WERI-Rb-1 (cell line): ENCODE results near the gene CACNA1H.

Source experiments
- DNase-seq: peaks from one replicate; pipeline ENCODE4 v3.0.0-alpha.2; 2020
- H3K27ac ChIP-seq: fragments of 250-450 bp; sonication (Bioruptor Pico); 2 replicates; pipeline ENCODE4 v1.5.1; 2020; ENCODE audit warnings: mild to moderate bottlenecking, moderate library complexity
- H3K27me3 ChIP-seq: fragments of 250-450 bp; sonication (Bioruptor Pico); 2 replicates; pipeline ENCODE4 v1.5.1; 2021; ENCODE audit warnings: mild to moderate bottlenecking, low read depth, moderate library complexity; ENCODE audit not compliant: insufficient read depth, severe bottlenecking
- H3K36me3 ChIP-seq: fragments of 250-450 bp; sonication (Bioruptor Pico); 2 replicates; pipeline ENCODE4 v1.5.1; 2020; ENCODE audit warnings: mild to moderate bottlenecking, moderate library complexity
- H3K4me3 ChIP-seq: 2 replicates; pipeline ENCODE4 v1.5.1; 2011; ENCODE audit warnings: low read depth, mild to moderate bottlenecking, control low read depth, low read length
- H3K9me3 ChIP-seq: fragments of 250-450 bp; sonication (Bioruptor Pico); 2 replicates; pipeline ENCODE4 v1.5.1; 2021; ENCODE audit warnings: mild to moderate bottlenecking, moderate library complexity; ENCODE audit not compliant: severe bottlenecking
- CTCF ChIP-seq: IDR thresholded peaks from 2 replicates; pipeline ENCODE4 v1.5.1; 2011; ENCODE audit warnings: low read depth, mild to moderate bottlenecking, control low read depth, inconsistent platforms, low read length

Gene CACNA1H

GRCh38 chr16:1163567-1164055 lies 10.7 kb downstream of the CACNA1H start:
- no peak for DNase-seq
- TF ChIP-seq CTCF: no peak
- Histone ChIP-seq H3K4me3 (no peak overlapping the region), H3K27ac (no peak overlapping the region), H3K27me3 (no peaks in the 10 kb centered on the region), H3K36me3 (peaks cover 35% of the 10 kb centered on the region), H3K9me3 (no peaks in the 10 kb centered on the region)

GRCh38 chr16:1164382-1164781 lies 11.5 kb downstream of the CACNA1H start:
- Histone ChIP-seq H3K36me3 (peaks cover 35% of the 10 kb centered on the region), H3K9me3 (no peaks in the 10 kb centered on the region), H3K27ac (no peak overlapping the region), H3K27me3 (no peaks in the 10 kb centered on the region), H3K4me3 (no peak overlapping the region)
- no peak for TF ChIP-seq CTCF
- no peak for DNase-seq

GRCh38 chr16:1164975-1165374 lies 12.1 kb downstream of the CACNA1H start:
- DNase-seq: no peak
- TF ChIP-seq CTCF: no peak
- no peak overlapping the region for H3K27ac ChIP-seq
- H3K9me3 ChIP-seq: no peaks in the 10 kb centered on the region
- H3K36me3 ChIP-seq: peaks cover 35% of the 10 kb centered on the region
- no peaks in the 10 kb centered on the region for H3K27me3 ChIP-seq
- no peak overlapping the region for H3K4me3 ChIP-seq

DNA sequence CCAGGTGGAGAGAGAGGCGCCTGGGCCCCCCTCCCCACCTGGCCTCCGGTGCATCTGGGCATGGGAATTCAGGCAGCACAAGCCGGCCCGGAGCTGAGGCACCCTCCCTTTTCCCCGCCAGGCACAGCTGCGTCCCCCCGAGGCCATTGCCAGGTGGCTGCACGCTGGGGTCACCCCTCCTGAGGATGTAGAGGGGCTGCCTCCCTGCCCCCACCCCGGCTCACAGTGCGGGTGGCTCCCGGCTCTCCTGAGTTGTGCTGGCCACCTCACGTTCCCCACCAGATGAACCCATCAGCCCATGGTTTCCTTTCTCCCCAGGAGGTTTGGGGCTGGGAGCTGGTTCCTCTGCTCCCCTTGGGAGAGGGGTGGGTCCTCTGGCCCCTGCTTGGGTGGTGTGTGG lies 12.6 kb downstream of the CACNA1H start:
- H3K27ac ChIP-seq: no peak overlapping the region

GRCh38 chr16:1167276-1168107 lies 14.6 kb downstream of the CACNA1H start:
- H3K27me3 ChIP-seq: no peaks in the 10 kb centered on the region
- no peak overlapping the region for H3K4me3 ChIP-seq
- TF ChIP-seq CTCF: no peak
- H3K27ac ChIP-seq: no peak overlapping the region; the same call in 1 of the 2 replicates
- H3K36me3 ChIP-seq: peaks cover 22% of the 10 kb centered on the region
- no peaks in the 10 kb centered on the region for H3K9me3 ChIP-seq
- DNase-seq: peak; percentile 82

More for the DNA sequence above, 12.6 kb downstream of the CACNA1H start:
- Histone ChIP-seq H3K27me3 (no peaks in the 10 kb centered on the region), H3K9me3 (no peaks in the 10 kb centered on the region), H3K36me3 (peaks cover 32% of the 10 kb centered on the region), H3K4me3 (no peak overlapping the region)
- DNase-seq: no peak
- no peak for TF ChIP-seq CTCF
